HG02642 (cell line): ENCODE results near the gene PPP2R5B.

Experiments used
- ATAC-seq: cut with Tn5 transposase; IDR thresholded peaks from one replicate; pipeline ENCODE4 v1.9.1; 2021; ENCODE audit warnings: mild to moderate bottlenecking; ENCODE audit not compliant: unreplicated experiment, poor library complexity

Gene PPP2R5B

GRCh38 chr11:64925536-64926436 lies 1.3 kb downstream of the PPP2R5B start:
- no peak for ATAC-seq

GRCh38 chr11:64926689-64927088 lies 2.2 kb downstream of the PPP2R5B start:
- ATAC-seq = no peak

GRCh38 chr11:64928957-64929356 lies 4.5 kb downstream of the PPP2R5B start:
- ATAC-seq = no peak

- ATAC-seq = no peak
Measured at GRCh38 chr11:64929625-64930024, 5.1 kb downstream of the PPP2R5B start.

GRCh38 chr11:64930340-64930739 lies 5.9 kb downstream of the PPP2R5B start:
- ATAC-seq = no peak

- ATAC-seq = no peak
Measured at GRCh38 chr11:64931290-64931689, 6.8 kb downstream of the PPP2R5B start.

GRCh38 chr11:64932324-64932723 lies 7.8 kb downstream of the PPP2R5B start:
- no peak for ATAC-seq

- ATAC-seq = no peak
Measured at GRCh38 chr11:64933213-64933934, 8.9 kb downstream of the PPP2R5B start.

- ATAC-seq = no peak
Measured at GRCh38 chr11:64933935-64934681, 9.6 kb downstream of the PPP2R5B start.

GRCh38 chr11:64934682-64935358 lies 10.3 kb downstream of the PPP2R5B start:
- no peak for ATAC-seq

GRCh38 chr11:64935359-64936081 lies 11.0 kb downstream of the PPP2R5B start, which contains the start of gene GPHA2:
Gene GPHA2 (minus strand): TSS chr11:64935893. CDS start chr11:64935460, 433 bp downstream.
- no peak for ATAC-seq

GRCh38 chr11:64936539-64936938 lies 12.1 kb downstream of the PPP2R5B start:
- ATAC-seq = no peak

GRCh38 chr11:64947208-64947814 lies 22.8 kb downstream of the PPP2R5B start:
- ATAC-seq = no peak

- ATAC-seq = no peak
Measured at GRCh38 chr11:64951529-64951928, 27.0 kb downstream of the PPP2R5B start.

GRCh38 chr11:64954201-64954600 lies 29.7 kb downstream of the PPP2R5B start:
- ATAC-seq = no peak

- ATAC-seq = no peak
Measured at GRCh38 chr11:64959498-64959897, 35.0 kb downstream of the PPP2R5B start.

GRCh38 chr11:64960719-64961118 lies 36.2 kb downstream of the PPP2R5B start:
- no peak for ATAC-seq

- no peak for ATAC-seq
Measured at GRCh38 chr11:64963072-64963631, 38.7 kb downstream of the PPP2R5B start.

- no peak for ATAC-seq
Measured at GRCh38 chr11:64967375-64967774, 42.9 kb downstream of the PPP2R5B start.
